ENCODE measurements around the gene TRIM62. TPM values are rescaled to one million over a fixed set of nuclear protein-coding genes. Genes with fewer than 3 reads are reported as not detected.
"Not testable (repeated sequence)": the region's sequence is repeated elsewhere in the genome, so short reads cannot be mapped to it uniquely, and the experiment has no call there.

The TRIM62 gene
- total RNA-seq, 1 donor from 2014 or later = 10.4 TPM

- intact Hi-C loops (cut with micrococcal nuclease) = no loop called here
Observed at GRCh38 chr1:33140153-33141149, 41.4 kb downstream of the TRIM62 start.

- intact Hi-C loops (cut with micrococcal nuclease) = no loop called here
Observed at GRCh38 chr1:33137800-33138199, 44.0 kb downstream of the TRIM62 start.

- intact Hi-C loops (cut with micrococcal nuclease) = not testable (repeated sequence)
Observed at GRCh38 chr1:33136041-33136440, 45.8 kb downstream of the TRIM62 start.

GRCh38 chr1:33133478-33134105, 48.3 kb downstream of the TRIM62 start:
- intact Hi-C loops (cut with micrococcal nuclease) = no loop called here

- intact Hi-C loops (cut with micrococcal nuclease) = no loop called here
Observed at GRCh38 chr1:33132549-33132948, 49.3 kb downstream of the TRIM62 start.

- intact Hi-C loops (cut with micrococcal nuclease) = no loop called here
Observed at GRCh38 chr1:33131191-33131590, 50.7 kb downstream of the TRIM62 start.

- intact Hi-C loops (cut with micrococcal nuclease) = no loop called here
Observed at GRCh38 chr1:33130297-33130696, 51.5 kb downstream of the TRIM62 start.

- intact Hi-C loops (cut with micrococcal nuclease) = loop anchor here (5.0 to 10.0 kb wide), 3 partner anchors 169 to 1484 kb away; partner anchors contain the start of genes PEF1 and ZSCAN20
Observed at GRCh38 chr1:33128781-33129180, 53.1 kb downstream of the TRIM62 start.

GRCh38 chr1:33127001-33127823, 54.6 kb downstream of the TRIM62 start:
- intact Hi-C loops (cut with micrococcal nuclease) = loop anchor here (1.0 to 10.0 kb wide), 16 partner anchors 28 to 1482 kb away; partner anchors contain the start of genes AZIN2, BSDC1, PEF1 and RNF19B

GRCh38 chr1:33126411-33127000, 55.3 kb downstream of the TRIM62 start:
- intact Hi-C loops (cut with micrococcal nuclease) = loop anchor here (2.0 to 10.0 kb wide), 4 partner anchors 171 to 1482 kb away; partner anchors contain the start of genes PEF1 and ZSCAN20

GRCh38 chr1:33124647-33125046, 57.2 kb downstream of the TRIM62 start:
- intact Hi-C loops (cut with micrococcal nuclease) = loop anchor here (5.0 to 10.0 kb wide), 3 partner anchors 173 to 1480 kb away; partner anchors contain the start of genes PEF1 and ZSCAN20

- intact Hi-C loops (cut with micrococcal nuclease) = loop anchor here (10.0 kb wide), 1 partner anchor 1478 kb away; the partner anchor contains the start of gene PEF1
Observed at GRCh38 chr1:33123266-33123665, 58.6 kb downstream of the TRIM62 start.

- intact Hi-C loops (cut with micrococcal nuclease) = loop anchor here (10.0 kb wide), 1 partner anchor 1478 kb away; the partner anchor contains the start of gene PEF1
Observed at GRCh38 chr1:33122483-33123178, 59.2 kb downstream of the TRIM62 start.

- intact Hi-C loops (cut with micrococcal nuclease) = loop anchor here (10.0 kb wide), 1 partner anchor 1477 kb away; the partner anchor contains the start of gene PEF1
Observed at GRCh38 chr1:33121728-33122127, 60.1 kb downstream of the TRIM62 start.

GRCh38 chr1:33120436-33121231, 61.2 kb downstream of the TRIM62 start:
- intact Hi-C loops (cut with micrococcal nuclease) = loop anchor here (10.0 kb wide), 1 partner anchor 1476 kb away; the partner anchor contains the start of gene PEF1

- intact Hi-C loops (cut with micrococcal nuclease) = loop anchor here (10.0 kb wide), 1 partner anchor 1475 kb away; the partner anchor contains the start of gene PEF1
Observed at GRCh38 chr1:33119532-33120217, 62.2 kb downstream of the TRIM62 start.

GRCh38 chr1:33119050-33119449, 62.8 kb downstream of the TRIM62 start:
- intact Hi-C loops (cut with micrococcal nuclease) = no loop called here

- intact Hi-C loops (cut with micrococcal nuclease) = no loop called here
Observed at GRCh38 chr1:33118274-33118673, 63.6 kb downstream of the TRIM62 start.
